Neutrophil (primary cell): ENCODE measurements around the gene SERPINA12.
"Not testable (repeated sequence)": the region's sequence is repeated elsewhere in the genome, so short reads cannot be mapped to it uniquely, and the experiment has no call there.

Experiments
- H3K27ac ChIP-seq: fragments of 200-600 bp; sonication (generic); 2 replicates; pipeline ENCODE4 v1.5.1; 2016; ENCODE audit warnings: mild to moderate bottlenecking, moderate library complexity
- H3K27me3 ChIP-seq: fragments of 200-600 bp; sonication (generic); 2 replicates; pipeline ENCODE4 v1.6.0; 2016; ENCODE audit warnings: mild to moderate bottlenecking
- H3K36me3 ChIP-seq: fragments of 200-600 bp; sonication (generic); 2 replicates; pipeline ENCODE4 v1.5.1; 2017
- H3K4me1 ChIP-seq, 2 experiments: fragments of 200-600 bp in 1 of 2; sonication (generic) in 1 of 2; 1 replicate in 1 of 2; 2 replicates in 1 of 2; pipeline versions ENCODE4 v1.5.1 to v1.6.1; 2013 to 2016; ENCODE audit warnings: low read depth in 1 of 2, low read length in 1 of 2, mild to moderate bottlenecking in 1 of 2, moderate library complexity in 1 of 2; ENCODE audit not compliant: control insufficient read depth in 1 of 2, insufficient read depth in 1 of 2
- H3K4me3 ChIP-seq, 2 experiments: fragments of 200-600 bp in 1 of 2; sonication (generic) in 1 of 2; 1 replicate in 1 of 2; 2 replicates in 1 of 2; pipeline ENCODE4 v1.5.1; 2013 to 2016; ENCODE audit warnings: low read depth in 1 of 2, low read length in 1 of 2, mild to moderate bottlenecking in 1 of 2, moderate library complexity in 1 of 2
- H3K9me3 ChIP-seq: fragments of 200-600 bp; sonication (generic); 2 replicates; pipeline ENCODE4 v1.5.1; 2016
- CTCF ChIP-seq: fragments of 200-600 bp; sonication (generic); IDR thresholded peaks from 2 replicates; pipeline ENCODE4 v1.5.1; 2016; ENCODE audit warnings: antibody characterized with exemption

Gene SERPINA12

GRCh38 chr14:94514351-94514750 lies 5.1 kb upstream of the SERPINA12 start:
- TF ChIP-seq CTCF: no peak
- H3K27ac ChIP-seq: no peak overlapping the region
- no peaks in the 10 kb centered on the region for H3K9me3 ChIP-seq
- peaks cover 5% of the 10 kb centered on the region for H3K27me3 ChIP-seq
- no peak overlapping the region for H3K4me3 ChIP-seq
- no peaks in the 10 kb centered on the region for H3K4me1 ChIP-seq
- H3K36me3 ChIP-seq: no peaks in the 10 kb centered on the region

DNA sequence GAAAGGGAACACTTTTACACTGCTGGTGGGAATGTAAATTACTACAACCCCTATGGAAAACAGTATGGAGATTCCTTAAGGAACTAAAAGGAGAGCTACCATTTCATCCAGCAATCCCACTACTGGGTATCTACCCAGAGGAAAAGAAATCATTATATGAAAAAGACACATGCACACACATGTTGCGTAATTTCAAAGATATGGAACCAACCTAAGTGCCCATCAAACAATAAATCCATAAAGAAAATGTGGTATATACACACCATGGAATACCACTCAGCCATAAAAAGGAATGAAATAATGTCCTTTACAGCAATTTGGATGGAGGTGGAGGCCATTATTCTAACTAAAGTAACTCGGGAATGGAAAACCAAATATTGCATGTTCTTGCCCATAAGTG lies 1.2 kb upstream of the SERPINA12 start:
- not testable (repeated sequence) for H3K4me3 ChIP-seq, H3K27me3 ChIP-seq, H3K27ac ChIP-seq, H3K36me3 ChIP-seq, H3K9me3 ChIP-seq, H3K4me1 ChIP-seq

- Histone ChIP-seq H3K9me3 (no peaks in the 10 kb centered on the region), H3K4me3 (no peak overlapping the region), H3K27ac (no peak overlapping the region), H3K4me1 (no peaks in the 10 kb centered on the region), H3K27me3 (peaks cover 5% of the 10 kb centered on the region), H3K36me3 (no peaks in the 10 kb centered on the region)
- no peak for TF ChIP-seq CTCF
Observed at GRCh38 chr14:94505641-94506040, 3.6 kb downstream of the SERPINA12 start.

DNA sequence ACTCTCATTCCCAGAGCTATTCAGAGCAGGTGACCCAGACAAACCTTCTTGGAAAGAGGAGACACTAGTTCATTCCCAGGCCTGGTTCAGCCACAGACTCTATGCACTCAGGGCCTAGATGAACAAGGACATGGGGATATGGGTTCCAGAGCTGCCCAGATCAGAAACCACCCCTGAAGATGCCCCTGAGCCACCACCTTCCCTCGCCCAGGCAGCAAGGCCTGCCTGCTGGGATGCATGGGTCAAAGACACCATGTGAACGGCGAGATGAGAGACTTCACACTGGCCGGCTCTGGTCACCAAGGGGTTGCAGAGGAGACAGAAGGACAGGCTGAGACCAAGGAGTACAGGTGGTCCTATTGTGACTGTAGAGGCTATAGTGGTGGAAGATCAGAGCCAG lies 4.1 kb downstream of the SERPINA12 start:
- peaks cover 5% of the 10 kb centered on the region for H3K27me3 ChIP-seq
- H3K4me3 ChIP-seq: no peak overlapping the region
- no peak for TF ChIP-seq CTCF
- no peaks in the 10 kb centered on the region for H3K36me3 ChIP-seq
- H3K4me1 ChIP-seq: no peaks in the 10 kb centered on the region
- no peaks in the 10 kb centered on the region for H3K9me3 ChIP-seq
- no peak overlapping the region for H3K27ac ChIP-seq

GRCh38 chr14:94501588-94502516 lies 7.4 kb downstream of the SERPINA12 start:
- H3K27me3 ChIP-seq: peaks cover 11% of the 10 kb centered on the region
- no peak overlapping the region for H3K4me3 ChIP-seq
- no peak for TF ChIP-seq CTCF
- no peaks in the 10 kb centered on the region for H3K9me3 ChIP-seq
- H3K4me1 ChIP-seq: no peaks in the 10 kb centered on the region
- H3K36me3 ChIP-seq: no peaks in the 10 kb centered on the region
- no peak overlapping the region for H3K27ac ChIP-seq

- no peak overlapping the region for H3K27ac ChIP-seq
- no peaks in the 10 kb centered on the region for H3K36me3 ChIP-seq
- H3K4me1 ChIP-seq: no peaks in the 10 kb centered on the region
- TF ChIP-seq CTCF: no peak
- H3K9me3 ChIP-seq: no peaks in the 10 kb centered on the region
- peaks cover 7% of the 10 kb centered on the region for H3K27me3 ChIP-seq
- H3K4me3 ChIP-seq: no peak overlapping the region
Observed at GRCh38 chr14:94500264-94500663, 9.0 kb downstream of the SERPINA12 start.
